GM23248 (cell line): ENCODE measurements around the gene ALPI.

Source experiments
- EZH2 ChIP-seq: fragments of 200-600 bp; sonication (generic); IDR thresholded peaks from 2 replicates; pipeline ENCODE4 v1.6.1; 2018; ENCODE audit warnings: antibody characterized with exemption, mild to moderate bottlenecking; ENCODE audit not compliant: insufficient read depth, poor library complexity, severe bottlenecking
- EZH2phosphoT487 ChIP-seq: fragments of 200-600 bp; sonication (generic); IDR thresholded peaks from 2 replicates; pipeline ENCODE4 v1.6.1; 2018; ENCODE audit warnings: antibody characterized with exemption, moderate library complexity, mild to moderate bottlenecking, low read depth; ENCODE audit not compliant: insufficient read depth

GRCh38 chr2:232508251-232508650 lies 52.3 kb downstream of the ALPI start:
- TF ChIP-seq EZH2 (no peak), EZH2phosphoT487 (no peak)
